GM12878 (cell line): ENCODE measurements around the gene TMC2. TPM values are rescaled to one million over a fixed set of nuclear protein-coding genes. Genes with fewer than 3 reads are reported as not detected.

ENCODE experiments used
- ATAC-seq: fragments of 200-7000 bp; cut with Tn5 transposase; 3 replicates; pipeline ENCODE4 v1.9.1; 2020; ENCODE audit warnings: mild to moderate bottlenecking, moderate library complexity
- BruUV-seq: library from RNA; stranded (reverse); fragments of 400-500 nt; replicated peaks from 2 replicates; lab custom pipeline; 2021; lab: Mats Ljungman, UMichigan
- CTCF ChIA-PET: fragments of 300-600 bp; sonication (Branson Sonifier 250); formaldehyde crosslinking; extraction: SDS; loops from one replicate; lab custom pipeline; 2021; ENCODE audit warnings: inconsistent platforms; lab: Yijun Ruan, JAX
- POLR2A ChIA-PET: fragments of 350-600 bp; formaldehyde crosslinking; extraction: SDS; loops from one replicate; lab custom pipeline; 2021; ENCODE audit warnings: inconsistent platforms; lab: Charles Lee
- RAD21 ChIA-PET: fragments of 300-600 bp; sonication (Branson Sonifier 250); formaldehyde crosslinking; loops from one replicate; lab custom pipeline; 2023; ENCODE audit warnings: antibody characterized with exemption; ENCODE audit not compliant: unreplicated experiment; lab: Charles Lee
- SMC1A ChIA-PET: fragments of 300-600 bp; sonication (Branson Sonifier 250); formaldehyde crosslinking; loops from one replicate; lab custom pipeline; 2023; ENCODE audit not compliant: unreplicated experiment, uncharacterized antibody; lab: Charles Lee
- DNase-seq: peaks from one replicate; pipeline ENCODE4 v3.0.0-alpha.2; 2011; ENCODE audit warnings: low read depth, low spot score
- FAIRE-seq: peaks from 3 replicates; lab custom pipeline; 2011; peaks lifted over from hg19 to GRCh38; lab: Jason Lieb, UNC
- H2AFZ ChIP-seq: 2 replicates; pipeline ENCODE4 v1.6.0; 2011; ENCODE audit warnings: low read depth, low read length, control low read depth; ENCODE audit not compliant: control insufficient read depth
- H3K27ac ChIP-seq: 2 replicates; pipeline ENCODE4 v1.5.1; 2011; ENCODE audit warnings: control low read depth; ENCODE audit not compliant: control insufficient read depth, insufficient read depth
- H3K27me3 ChIP-seq, 2 experiments: replicated peaks in 1 of 2; 2 replicates each; pipeline versions ENCODE4 v1.6.0 to v1.6.1; 2011; ENCODE audit warnings: low read length in 1 of 2; ENCODE audit not compliant: control insufficient read depth in 2 of 2, insufficient read depth in 2 of 2
- H3K36me3 ChIP-seq, 2 experiments: 2 replicates each; pipeline ENCODE4 v1.5.1; 2011; ENCODE audit warnings: low read length in 1 of 2; ENCODE audit not compliant: control insufficient read depth in 2 of 2, insufficient read depth in 2 of 2
- H3K4me1 ChIP-seq: 2 replicates; pipeline ENCODE4 v1.6.1; 2011; ENCODE audit warnings: mild to moderate bottlenecking, low read length, moderate library complexity, mixed read lengths; ENCODE audit not compliant: control insufficient read depth, insufficient read depth
- H3K4me2 ChIP-seq: 2 replicates; pipeline ENCODE4 v1.6.0; 2011; ENCODE audit warnings: control low read depth; ENCODE audit not compliant: control insufficient read depth, insufficient read depth
- H3K4me3 ChIP-seq: fragments of 200-600 bp; sonication (generic); 2 replicates; pipeline ENCODE4 v1.5.1; 2016
- H3K79me2 ChIP-seq: 2 replicates; pipeline ENCODE4 v1.6.0; 2011; ENCODE audit warnings: low read length; ENCODE audit not compliant: control insufficient read depth, insufficient read depth
- H3K9ac ChIP-seq: 2 replicates; pipeline ENCODE4 v1.8.0; 2011; ENCODE audit warnings: low read length, control low read depth, mixed read lengths; ENCODE audit not compliant: control insufficient read depth, insufficient read depth
- H3K9me3 ChIP-seq: replicated peaks from 3 replicates; pipeline ENCODE4 v1.5.1; 2011; ENCODE audit warnings: mild to moderate bottlenecking, low read length; ENCODE audit not compliant: control insufficient read depth, insufficient read depth
- H4K20me1 ChIP-seq: 2 replicates; pipeline ENCODE4 v1.6.0; 2011; ENCODE audit not compliant: control insufficient read depth, insufficient read depth
- BCL11A ChIP-seq: IDR thresholded peaks from 2 replicates; pipeline ENCODE4 v1.6.1; 2011; ENCODE audit warnings: low read depth, low read length
- CHD1 ChIP-seq: IDR thresholded peaks from 2 replicates; pipeline ENCODE4 v1.6.1; 2012; ENCODE audit warnings: low read depth, low read length, improper control_type of control experiment
- CHD4 ChIP-seq: fragments of 200-600 bp; sonication (generic); IDR thresholded peaks from 2 replicates; pipeline ENCODE4 v1.6.1; 2016; ENCODE audit warnings: mild to moderate bottlenecking
- DPF2 ChIP-seq: fragments of 450-650 bp; IDR thresholded peaks from 2 replicates; pipeline ENCODE4 v1.6.1; 2017; ENCODE audit warnings: mild to moderate bottlenecking
- EED ChIP-seq: sonication (generic); IDR thresholded peaks from 2 replicates; pipeline ENCODE4 v1.6.1; 2016; ENCODE audit warnings: antibody characterized with exemption, low read depth
- FOS ChIP-seq: IDR thresholded peaks from 3 replicates; pipeline ENCODE4 v1.6.1; 2011; ENCODE audit warnings: borderline replicate concordance; ENCODE audit not compliant: insufficient read length; ENCODE audit errors: extremely low read depth
- HDAC6 ChIP-seq: fragments of 200-600 bp; sonication (generic); IDR thresholded peaks from one replicate; pipeline ENCODE4 v1.8.0; 2017; ENCODE audit warnings: antibody characterized with exemption; ENCODE audit not compliant: unreplicated experiment
- MTA2 ChIP-seq: fragments of 450-650 bp; IDR thresholded peaks from 2 replicates; pipeline ENCODE4 v1.6.1; 2016; ENCODE audit warnings: low read depth, mild to moderate bottlenecking, moderate library complexity
- MTA3 ChIP-seq: IDR thresholded peaks from 2 replicates; pipeline ENCODE4 v1.6.1; 2012; ENCODE audit warnings: low read length, inconsistent platforms, borderline replicate concordance
- NKRF ChIP-seq: fragments of 450-650 bp; conservative IDR thresholded peaks from 2 replicates; pipeline ENCODE4 v1.6.1; 2017; ENCODE audit warnings: mild to moderate bottlenecking, moderate library complexity
- PAX5 ChIP-seq: IDR thresholded peaks from 2 replicates; pipeline ENCODE4 v1.6.1; 2011; ENCODE audit warnings: low read depth, low read length, borderline replicate concordance
- SRF ChIP-seq, 2 experiments: IDR thresholded peaks; 2 replicates each; pipeline ENCODE4 v1.6.1; 2011; ENCODE audit warnings: low read depth in 2 of 2, low read length in 2 of 2, mild to moderate bottlenecking in 1 of 2, moderate library complexity in 1 of 2
- STAT3 ChIP-seq: IDR thresholded peaks from 2 replicates; pipeline ENCODE4 v1.6.1; 2011; ENCODE audit warnings: low read depth, low read length, improper control_type of control experiment
- WGBS: methylation state at CpG from one replicate; pipeline ENCODE4 v1.1.6; 2016; ENCODE audit warnings: low lambda C conversion rate; ENCODE audit not compliant: insufficient replicate concordance, insufficient coverage; ENCODE audit errors: missing lambda C conversion rate; 5-methylcytosine and 5-hydroxymethylcytosine counted together
- in situ Hi-C: fragments of 300-500 bp; cut with MboI; formaldehyde crosslinking; loops from 9 replicates; pipeline ENCODE4 v1.14.3; 2018; ENCODE audit warnings: mixed read lengths
- intact Hi-C: fragments of 100-400 bp; cut with micrococcal nuclease; formaldehyde crosslinking; loops from one replicate; pipeline ENCODE4 v1.14.2; 2022; ENCODE audit not compliant: unreplicated experiment
- polyA plus RNA-seq, 11 experiments: library from polyadenylated mRNA; depleted of rRNA in 4 of 11; unstranded in 6 of 11; stranded (reverse) in 5 of 11; fragments of >200 nt; fragmentation: Nextera tagmentation in 4 of 11; fragmentation: Illumina TruSeq in 1 of 11; extraction: Ambion mirVana in 4 of 11; extraction: Trizol in 1 of 11; gene quantifications; 1 replicate in 1 of 11; 2 replicates in 10 of 11; pipeline versions ENCODE4 v1.2.1 to v1.2.3, GENCODE V29; 2011 to 2016; ENCODE audit warnings: inconsistent platforms in 2 of 11, missing spikeins in 2 of 11, low read depth in 1 of 11
- total RNA-seq, 4 experiments: library from RNA; depleted of rRNA in 3 of 4; stranded (reverse); fragments of >200 nt in 3 of 4; fragmentation: Illumina TruSeq in 1 of 4; extraction: Trizol in 1 of 4; gene quantifications; 2 replicates each; pipeline versions ENCODE4 v1.2.1 to v1.2.3, GENCODE V29; 2013 to 2021
- TF ChIP-seq, protein P1 (sequence below): fragments of 450-650 bp; formaldehyde crosslinking; IDR thresholded peaks from 2 replicates; pipeline ENCODE4 v1.4.0; 2022; ENCODE audit warnings: mild to moderate bottlenecking, moderate library complexity
- TF ChIP-seq, protein P2 (sequence below): IDR thresholded peaks from 2 replicates; pipeline ENCODE4 v1.6.1; 2012; ENCODE audit warnings: low read depth, low read length, improper control_type of control experiment
- TF ChIP-seq, protein P3 (sequence below): fragments of 450-650 bp; IDR thresholded peaks from 2 replicates; pipeline ENCODE4 v1.6.1; 2017; ENCODE audit warnings: antibody characterized with exemption, mild to moderate bottlenecking, moderate library complexity

The TMC2 gene
- total and polyA plus RNA-seq, 10 of the 15 experiments (the other 5 are each of a cell fraction or from before 2014, with no cell fraction given), result 0.08 TPM; not detected in 9

- intact Hi-C loops, result no loop called here
- TF ChIP-seq BCL11A, result no peak
- TF ChIP-seq, protein P1, sequence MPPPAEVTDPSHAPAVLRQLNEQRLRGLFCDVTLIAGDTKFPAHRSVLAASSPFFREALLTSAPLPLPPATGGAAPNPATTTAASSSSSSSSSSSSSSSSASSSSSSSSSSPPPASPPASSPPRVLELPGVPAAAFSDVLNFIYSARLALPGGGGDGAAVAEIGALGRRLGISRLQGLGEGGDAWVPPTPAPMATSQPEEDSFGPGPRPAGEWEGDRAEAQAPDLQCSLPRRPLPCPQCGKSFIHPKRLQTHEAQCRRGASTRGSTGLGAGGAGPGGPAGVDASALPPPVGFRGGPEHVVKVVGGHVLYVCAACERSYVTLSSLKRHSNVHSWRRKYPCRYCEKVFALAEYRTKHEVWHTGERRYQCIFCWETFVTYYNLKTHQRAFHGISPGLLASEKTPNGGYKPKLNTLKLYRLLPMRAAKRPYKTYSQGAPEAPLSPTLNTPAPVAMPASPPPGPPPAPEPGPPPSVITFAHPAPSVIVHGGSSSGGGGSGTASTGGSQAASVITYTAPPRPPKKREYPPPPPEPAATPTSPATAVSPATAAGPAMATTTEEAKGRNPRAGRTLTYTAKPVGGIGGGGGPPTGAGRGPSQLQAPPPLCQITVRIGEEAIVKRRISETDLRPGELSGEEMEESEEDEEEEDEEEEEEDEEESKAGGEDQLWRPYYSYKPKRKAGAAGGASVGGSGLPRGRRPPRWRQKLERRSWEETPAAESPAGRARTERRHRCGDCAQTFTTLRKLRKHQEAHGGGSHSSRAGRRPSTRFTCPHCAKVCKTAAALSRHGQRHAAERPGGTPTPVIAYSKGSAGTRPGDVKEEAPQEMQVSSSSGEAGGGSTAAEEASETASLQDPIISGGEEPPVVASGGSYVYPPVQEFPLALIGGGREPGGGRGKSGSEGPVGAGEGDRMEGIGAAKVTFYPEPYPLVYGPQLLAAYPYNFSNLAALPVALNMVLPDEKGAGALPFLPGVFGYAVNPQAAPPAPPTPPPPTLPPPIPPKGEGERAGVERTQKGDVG (CRISPR knock-in tag), result no peak
- TF ChIP-seq MTA3, result no peak
- no peak for TF ChIP-seq SRF (IDR thresholded peaks at IDR 0.05; ENCODE audit: low read depth in 2 of 2, low read length in 2 of 2)
- TF ChIP-seq STAT3, result no peak
- no peak for TF ChIP-seq EED
- TF ChIP-seq FOS, result no peak
- no peak for TF ChIP-seq DPF2
- TF ChIP-seq, protein P2, sequence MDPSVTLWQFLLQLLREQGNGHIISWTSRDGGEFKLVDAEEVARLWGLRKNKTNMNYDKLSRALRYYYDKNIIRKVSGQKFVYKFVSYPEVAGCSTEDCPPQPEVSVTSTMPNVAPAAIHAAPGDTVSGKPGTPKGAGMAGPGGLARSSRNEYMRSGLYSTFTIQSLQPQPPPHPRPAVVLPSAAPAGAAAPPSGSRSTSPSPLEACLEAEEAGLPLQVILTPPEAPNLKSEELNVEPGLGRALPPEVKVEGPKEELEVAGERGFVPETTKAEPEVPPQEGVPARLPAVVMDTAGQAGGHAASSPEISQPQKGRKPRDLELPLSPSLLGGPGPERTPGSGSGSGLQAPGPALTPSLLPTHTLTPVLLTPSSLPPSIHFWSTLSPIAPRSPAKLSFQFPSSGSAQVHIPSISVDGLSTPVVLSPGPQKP, result no peak
- no peak for TF ChIP-seq HDAC6
- no peak for TF ChIP-seq CHD1
- TF ChIP-seq, protein P3, sequence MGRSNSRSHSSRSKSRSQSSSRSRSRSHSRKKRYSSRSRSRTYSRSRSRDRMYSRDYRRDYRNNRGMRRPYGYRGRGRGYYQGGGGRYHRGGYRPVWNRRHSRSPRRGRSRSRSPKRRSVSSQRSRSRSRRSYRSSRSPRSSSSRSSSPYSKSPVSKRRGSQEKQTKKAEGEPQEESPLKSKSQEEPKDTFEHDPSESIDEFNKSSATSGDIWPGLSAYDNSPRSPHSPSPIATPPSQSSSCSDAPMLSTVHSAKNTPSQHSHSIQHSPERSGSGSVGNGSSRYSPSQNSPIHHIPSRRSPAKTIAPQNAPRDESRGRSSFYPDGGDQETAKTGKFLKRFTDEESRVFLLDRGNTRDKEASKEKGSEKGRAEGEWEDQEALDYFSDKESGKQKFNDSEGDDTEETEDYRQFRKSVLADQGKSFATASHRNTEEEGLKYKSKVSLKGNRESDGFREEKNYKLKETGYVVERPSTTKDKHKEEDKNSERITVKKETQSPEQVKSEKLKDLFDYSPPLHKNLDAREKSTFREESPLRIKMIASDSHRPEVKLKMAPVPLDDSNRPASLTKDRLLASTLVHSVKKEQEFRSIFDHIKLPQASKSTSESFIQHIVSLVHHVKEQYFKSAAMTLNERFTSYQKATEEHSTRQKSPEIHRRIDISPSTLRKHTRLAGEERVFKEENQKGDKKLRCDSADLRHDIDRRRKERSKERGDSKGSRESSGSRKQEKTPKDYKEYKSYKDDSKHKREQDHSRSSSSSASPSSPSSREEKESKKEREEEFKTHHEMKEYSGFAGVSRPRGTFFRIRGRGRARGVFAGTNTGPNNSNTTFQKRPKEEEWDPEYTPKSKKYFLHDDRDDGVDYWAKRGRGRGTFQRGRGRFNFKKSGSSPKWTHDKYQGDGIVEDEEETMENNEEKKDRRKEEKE, result no peak
- no peak for TF ChIP-seq MTA2
- TF ChIP-seq PAX5, result no peak
- no peak for TF ChIP-seq CHD4
- TF ChIP-seq NKRF, result no peak
Measured at GRCh38 chr20:2596673-2597279, 60.4 kb downstream of the TMC2 start.

More at GRCh38 chr20:2596673-2597279, 60.4 kb downstream of the TMC2 start:
- Histone ChIP-seq H4K20me1 (no peaks in the 10 kb centered on the region; the same call in 1 of the 2 replicates), H3K4me2 (no peak overlapping the region), H3K27ac (no peak overlapping the region), H3K4me3 (no peak overlapping the region), H2AFZ (no peak overlapping the region), H3K4me1 (no peaks in the 10 kb centered on the region), H3K79me2 (no peaks in the 10 kb centered on the region), H3K9me3 (no peaks in the 10 kb centered on the region), H3K9ac (no peak overlapping the region), H3K27me3 (no peaks in the 10 kb centered on the region; a peak in 1 of 4 replicates), H3K36me3 (no peaks in the 10 kb centered on the region)
- 19% methylated on average over 8 of the region's 8 CpGs for WGBS
- RAD21 ChIA-PET, result no interaction called here
- no peak for DNase-seq
- in situ Hi-C loops, result no loop called here
- CTCF ChIA-PET, result interaction anchor here (1.1 kb wide), 1 partner anchor 75 kb away, joined by 3 read pairs; no protein-coding TSS in a partner anchor
- no peak for FAIRE-seq
- POLR2A ChIA-PET, result no interaction called here
- no TSS peak for BruUV-seq
- SMC1A ChIA-PET, result no interaction called here
- no peak for ATAC-seq
